ENCODE data around the gene ZFYVE9. TPM values are rescaled to one million over a fixed set of nuclear protein-coding genes. Genes with fewer than 3 reads are reported as not detected.
"Not testable (repeated sequence)": the region's sequence is repeated elsewhere in the genome, so short reads cannot be mapped to it uniquely, and the experiment has no call there.

The ZFYVE9 gene
- polyA plus RNA-seq, 1 experiment, result 20.7 TPM

GRCh38 chr1:52367272-52367671, 225.4 kb downstream of the ZFYVE9 start:
- no peaks in the 10 kb centered on the region for H3K27me3 ChIP-seq (ENCODE audit: control insufficient read depth, insufficient read depth, low read length)
- no peak for TF ChIP-seq CTCF (IDR thresholded peaks at IDR 0.05; ENCODE audit: low read depth, low read length)
- ChIA-PET CTCF (interaction anchor here (1.4 kb wide), 1 partner anchor 319 kb away, joined by 6 read pairs; no protein-coding TSS in a partner anchor), POLR2A (interaction anchor here (1.1 kb wide), 1 partner anchor 37 kb away, joined by 3 read pairs; the partner anchor contains the start of gene PRPF38A)
- H3K9me3 ChIP-seq (ENCODE audit: control insufficient read depth, insufficient read depth, low read length), result no peaks in the 10 kb centered on the region; the same call in 1 of the 2 replicates
- no peak for DNase-seq (ENCODE audit: low read depth, low spot score)
- no peak overlapping the region for H3K4me3 ChIP-seq (ENCODE audit: low read depth, low read length)
- no peak overlapping the region for H3K27ac ChIP-seq (ENCODE audit: low read depth, low read length)

GRCh38 chr1:52368383-52369172, 226.7 kb downstream of the ZFYVE9 start:
- TF ChIP-seq CTCF (IDR thresholded peaks at IDR 0.05; ENCODE audit: low read depth, low read length), result peak; percentile 34
- Histone ChIP-seq H3K9me3 (ENCODE audit: control insufficient read depth, insufficient read depth, low read length) (no peaks in the 10 kb centered on the region; the same call in 1 of the 2 replicates), H3K4me3 (ENCODE audit: low read depth, low read length) (peak overlapping the region; percentile 41), H3K27ac (ENCODE audit: low read depth, low read length) (no peak overlapping the region), H3K27me3 (ENCODE audit: control insufficient read depth, insufficient read depth, low read length) (no peaks in the 10 kb centered on the region)
- no peak for DNase-seq (ENCODE audit: low read depth, low spot score)
- CTCF ChIA-PET, result interaction anchor here (0.6 to 1.0 kb wide), 3 partner anchors 20 to 1668 kb away, joined by 3 read pairs; no protein-coding TSS in a partner anchor
- POLR2A ChIA-PET, result interaction anchor here (0.7 to 1.1 kb wide), 2 partner anchors 36 to 516 kb away, joined by 3 read pairs; partner anchors contain the start of gene PRPF38A

GRCh38 chr1:52369851-52370250, 228.0 kb downstream of the ZFYVE9 start:
- H3K4me3 ChIP-seq (ENCODE audit: low read depth, low read length); H3K9me3 ChIP-seq (ENCODE audit: control insufficient read depth, insufficient read depth, low read length); CTCF ChIA-PET; POLR2A ChIA-PET; DNase-seq (ENCODE audit: low read depth, low spot score); H3K27ac ChIP-seq (ENCODE audit: low read depth, low read length); H3K27me3 ChIP-seq (ENCODE audit: control insufficient read depth, insufficient read depth, low read length): not testable (repeated sequence)

- ChIA-PET CTCF (no interaction called here), POLR2A (no interaction called here)
- H3K27ac ChIP-seq (ENCODE audit: low read depth, low read length), result no peak overlapping the region
- H3K4me3 ChIP-seq (ENCODE audit: low read depth, low read length), result no peak overlapping the region
- TF ChIP-seq CTCF (IDR thresholded peaks at IDR 0.05; ENCODE audit: low read depth, low read length), result no peak
- no peaks in the 10 kb centered on the region for H3K9me3 ChIP-seq (ENCODE audit: control insufficient read depth, insufficient read depth, low read length)
- no peaks in the 10 kb centered on the region for H3K27me3 ChIP-seq (ENCODE audit: control insufficient read depth, insufficient read depth, low read length)
- no peak for DNase-seq (ENCODE audit: low read depth, low spot score)
These were observed 243.5 kb downstream of the ZFYVE9 start for GRCh38 chr1:52385376-52385775.

GRCh38 chr1:52386458-52386857, 244.6 kb downstream of the ZFYVE9 start:
- ChIA-PET CTCF (no interaction called here), POLR2A (no interaction called here)
- no peaks in the 10 kb centered on the region for H3K9me3 ChIP-seq (ENCODE audit: control insufficient read depth, insufficient read depth, low read length)
- H3K4me3 ChIP-seq (ENCODE audit: low read depth, low read length), result no peak overlapping the region
- no peak overlapping the region for H3K27ac ChIP-seq (ENCODE audit: low read depth, low read length)
- no peaks in the 10 kb centered on the region for H3K27me3 ChIP-seq (ENCODE audit: control insufficient read depth, insufficient read depth, low read length)
- no peak for TF ChIP-seq CTCF (IDR thresholded peaks at IDR 0.05; ENCODE audit: low read depth, low read length)
- DNase-seq (ENCODE audit: low read depth, low spot score), result no peak

Measured in AG04450 (cell line).